Jurkat, Clone E6-1 (cell line): Measurements from ENCODE around the gene MEIOSIN.
"Not testable (repeated sequence)": the region's sequence is repeated elsewhere in the genome, so short reads cannot be mapped to it uniquely, and the experiment has no call there.

Source experiments
- DNase-seq: peaks from one replicate; pipeline ENCODE4 v3.0.0-alpha.2; 2011; ENCODE audit warnings: low read depth, low spot score
- H3K4me3 ChIP-seq: 2 replicates; pipeline ENCODE4 v1.5.1; 2011; ENCODE audit warnings: mild to moderate bottlenecking, low read length, control low read depth, moderate library complexity

The MEIOSIN gene

GRCh38 chr19:45717131-45717982 is 15.9 kb upstream of the MEIOSIN start:
- H3K4me3 ChIP-seq = peak overlapping the region; percentile 77
- peak; percentile 99 for DNase-seq

GRCh38 chr19:45717983-45718650 is 15.1 kb upstream of the MEIOSIN start:
- H3K4me3 ChIP-seq = peak overlapping the region; percentile 68
- no peak for DNase-seq

- not testable (repeated sequence) for H3K4me3 ChIP-seq, DNase-seq
Observed at GRCh38 chr19:45720065-45720464, 13.2 kb upstream of the MEIOSIN start.

GRCh38 chr19:45728683-45729082 is 4.6 kb upstream of the MEIOSIN start:
- H3K4me3 ChIP-seq, DNase-seq: not testable (repeated sequence)

- DNase-seq = no peak
- peak overlapping the region; percentile 92 for H3K4me3 ChIP-seq
Observed at GRCh38 chr19:45729800-45730290, 3.4 kb upstream of the MEIOSIN start.

- DNase-seq = peak; percentile 97
- H3K4me3 ChIP-seq = peak within 1 kb of the TSS; percentile 92
Observed at GRCh38 chr19:45730368-45731288, 2.6 kb upstream of the MEIOSIN start, which contains the start of gene FBXO46. FBXO46 (minus strand) TSS chr19:45730896; CDS start chr19:45713495, 17,401 bp downstream.

- DNase-seq = no peak
- H3K4me3 ChIP-seq = no peak overlapping the region
Observed at GRCh38 chr19:45739498-45740439, 6.5 kb downstream of the MEIOSIN start.

GRCh38 chr19:45742969-45743368 is 9.7 kb downstream of the MEIOSIN start:
- H3K4me3 ChIP-seq = no peak overlapping the region
- no peak for DNase-seq

GRCh38 chr19:45745606-45746005 is 12.4 kb downstream of the MEIOSIN start:
- no peak overlapping the region for H3K4me3 ChIP-seq
- DNase-seq = no peak

GRCh38 chr19:45746866-45747265 is 13.6 kb downstream of the MEIOSIN start:
- H3K4me3 ChIP-seq = no peak overlapping the region
- no peak for DNase-seq

- DNase-seq = no peak
- H3K4me3 ChIP-seq = no peak overlapping the region
Observed at GRCh38 chr19:45747513-45747912, 14.3 kb downstream of the MEIOSIN start.

GRCh38 chr19:45751483-45751882 is 18.2 kb downstream of the MEIOSIN start:
- not testable (repeated sequence) for DNase-seq, H3K4me3 ChIP-seq

- no peak for DNase-seq
- H3K4me3 ChIP-seq = no peak overlapping the region
Observed at GRCh38 chr19:45752639-45753038, 19.4 kb downstream of the MEIOSIN start.

GRCh38 chr19:45753548-45753947 is 20.3 kb downstream of the MEIOSIN start:
- DNase-seq = no peak
- H3K4me3 ChIP-seq = no peak overlapping the region

GRCh38 chr19:45754323-45754722 is 21.1 kb downstream of the MEIOSIN start:
- DNase-seq = no peak
- H3K4me3 ChIP-seq = no peak overlapping the region

GRCh38 chr19:45757695-45758094 is 24.5 kb downstream of the MEIOSIN start:
- H3K4me3 ChIP-seq = no peak overlapping the region
- no peak for DNase-seq

- no peak overlapping the region for H3K4me3 ChIP-seq
- DNase-seq = no peak
Observed at GRCh38 chr19:45758921-45759320, 25.7 kb downstream of the MEIOSIN start.

GRCh38 chr19:45761714-45762113 is 28.5 kb downstream of the MEIOSIN start:
- H3K4me3 ChIP-seq = no peak overlapping the region
- no peak for DNase-seq
